K562 (cell line): ENCODE data around the gene PHF12. TPM values are rescaled to one million over a fixed set of nuclear protein-coding genes. Genes with fewer than 3 reads are reported as not detected.

Source experiments
- ATAC-seq: fragments of 200-7000 bp; cut with Tn5 transposase; 3 replicates; pipeline ENCODE4 v1.9.1; 2020; ENCODE audit warnings: moderate library complexity
- BruUV-seq: library from RNA; stranded (reverse); fragments of 400-500 nt; replicated peaks from 2 replicates; lab custom pipeline; 2021; lab: Mats Ljungman, UMichigan
- CTCF ChIA-PET: fragments of 300-600 bp; formaldehyde crosslinking; extraction: SDS; loops from one replicate; lab custom pipeline; 2021; ENCODE audit warnings: low intra/inter-chr PET ratio; lab: Yijun Ruan, JAX
- POLR2A ChIA-PET: fragments of 300-600, 350-650 bp; sonication (Branson Sonifier 250); formaldehyde crosslinking; extraction: SDS; loops from one replicate; lab custom pipeline; 2021; ENCODE audit warnings: antibody characterized with exemption, inconsistent platforms; lab: Yijun Ruan, JAX
- DNase-seq, 4 experiments: peaks; one replicate each; pipeline versions ENCODE4 v3.0.0 to v3.0.0-alpha.2; 2011 to 2018; ENCODE audit warnings: low spot score in 3 of 4, mixed read lengths in 3 of 4; ENCODE audit errors: extremely low read depth in 1 of 4
- FAIRE-seq: peaks from 2 replicates; lab custom pipeline; 2011; peaks lifted over from hg19 to GRCh38; lab: Jason Lieb, UNC
- H2AFZ ChIP-seq: 2 replicates; pipeline ENCODE4 v1.6.0; 2011; ENCODE audit warnings: low read depth, low read length, control low read depth, inconsistent platforms
- H3K27ac ChIP-seq: fragments of 200-600 bp; 3 replicates; pipeline ENCODE4 v1.8.0; 2011; ENCODE audit warnings: low read depth, mild to moderate bottlenecking, control low read depth, inconsistent platforms, low read length, moderate library complexity, mixed read lengths; ENCODE audit errors: extremely low read depth
- H3K27me3 ChIP-seq, 2 experiments: fragments of 300-600 bp in 1 of 2; 2 replicates in 1 of 2; 3 replicates in 1 of 2; pipeline versions ENCODE4 v1.6.0 to v1.8.0; 2011; ENCODE audit warnings: inconsistent platforms in 2 of 2, low read length in 2 of 2, mild to moderate bottlenecking in 1 of 2, mixed read lengths in 1 of 2, moderate library complexity in 1 of 2; ENCODE audit not compliant: control insufficient read depth in 2 of 2, insufficient read depth in 2 of 2
- H3K36me3 ChIP-seq: fragments of 300-600 bp; 3 replicates; pipeline ENCODE4 v1.8.0; 2011; ENCODE audit warnings: mild to moderate bottlenecking, low read length, inconsistent platforms; ENCODE audit not compliant: control insufficient read depth, insufficient read depth
- H3K4me1 ChIP-seq, 2 experiments: fragments of 200-600 bp in 1 of 2; replicated peaks in 1 of 2; 2 replicates in 1 of 2; 3 replicates in 1 of 2; pipeline versions ENCODE4 v1.5.1 to v1.8.0; 2011; ENCODE audit warnings: inconsistent platforms in 2 of 2, low read length in 2 of 2, mild to moderate bottlenecking in 1 of 2, mixed read lengths in 1 of 2, moderate library complexity in 1 of 2; ENCODE audit not compliant: control insufficient read depth in 2 of 2, insufficient read depth in 2 of 2
- H3K4me2 ChIP-seq: 2 replicates; pipeline ENCODE4 v1.6.1; 2011; ENCODE audit warnings: low read length, control low read depth, inconsistent platforms, mixed read lengths; ENCODE audit not compliant: insufficient read depth
- H3K4me3 ChIP-seq: fragments of 200-600 bp; sonication (generic), shearing (Covaris generic); 2 replicates; pipeline ENCODE4 v1.5.1; 2016; ENCODE audit warnings: control low read depth, inconsistent platforms
- H3K79me2 ChIP-seq: fragments of 200-600 bp; 3 replicates; pipeline ENCODE4 v1.8.0; 2011; ENCODE audit warnings: low read length, inconsistent platforms; ENCODE audit not compliant: control insufficient read depth, insufficient read depth
- H3K9ac ChIP-seq, 2 experiments: 2 replicates each; pipeline versions ENCODE4 v1.6.0 to v1.6.1; 2011; ENCODE audit warnings: low read depth in 2 of 2, low read length in 2 of 2, control low read depth in 1 of 2, inconsistent platforms in 1 of 2, mild to moderate bottlenecking in 1 of 2, mixed read lengths in 1 of 2; ENCODE audit not compliant: insufficient read depth in 1 of 2
- H3K9me1 ChIP-seq: one replicate; pipeline ENCODE4 v1.6.0; 2011; ENCODE audit warnings: inconsistent platforms, mild to moderate bottlenecking, low read length, moderate library complexity; ENCODE audit not compliant: control insufficient read depth, insufficient read depth
- H3K9me3 ChIP-seq: replicated peaks from 2 replicates; pipeline ENCODE4 v1.5.1; 2011; ENCODE audit warnings: low read depth, low read length, inconsistent platforms; ENCODE audit not compliant: control insufficient read depth, insufficient read depth
- H4K20me1 ChIP-seq: replicated peaks from 2 replicates; pipeline ENCODE4 v1.6.1; 2011; ENCODE audit warnings: low read length, inconsistent platforms, mixed read lengths; ENCODE audit not compliant: control insufficient read depth, insufficient read depth
- ARHGAP35 ChIP-seq: fragments of 450-650 bp; IDR thresholded peaks from 2 replicates; pipeline ENCODE4 v1.6.1; 2018; ENCODE audit not compliant: partially characterized antibody
- BDP1 ChIP-seq: IDR thresholded peaks from 3 replicates; pipeline ENCODE4 v1.6.1; 2011; ENCODE audit not compliant: insufficient read length, insufficient read depth
- BHLHE40 ChIP-seq: IDR thresholded peaks from 2 replicates; pipeline ENCODE4 v1.6.1; 2011; ENCODE audit warnings: low read length, improper control_type of control experiment
- FOS ChIP-seq: IDR thresholded peaks from 3 replicates; pipeline ENCODE4 v1.6.1; 2011; ENCODE audit not compliant: insufficient read length; ENCODE audit errors: extremely low read depth
- KDM1A ChIP-seq, 2 experiments: fragments of 450-650 bp; IDR thresholded peaks; 2 replicates each; pipeline ENCODE4 v1.6.1; 2016; ENCODE audit warnings: mild to moderate bottlenecking in 2 of 2
- KHSRP ChIP-seq: fragments of 450-650 bp; IDR thresholded peaks from 2 replicates; pipeline ENCODE4 v1.6.1; 2017
- MTF1 ChIP-seq: fragments of 250-450 bp; sonication (Bioruptor Pico); IDR thresholded peaks from 2 replicates; pipeline ENCODE4 v1.9.0; 2021; ENCODE audit warnings: moderate library complexity, mild to moderate bottlenecking, inconsistent platforms, borderline replicate concordance
- NCOA6 ChIP-seq: fragments of 450-650 bp; IDR thresholded peaks from 2 replicates; pipeline ENCODE4 v1.6.1; 2017; ENCODE audit warnings: mild to moderate bottlenecking
- POLR2G ChIP-seq: fragments of 200-400 bp; formaldehyde crosslinking; IDR thresholded peaks from 2 replicates; pipeline ENCODE4 v1.6.1; 2017; ENCODE audit warnings: low read depth, mild to moderate bottlenecking, antibody characterized with exemption, low read length, moderate library complexity
- POU5F1 ChIP-seq: fragments of 150-350 bp; IDR thresholded peaks from 2 replicates; pipeline ENCODE4 v1.6.1; 2014; ENCODE audit warnings: borderline replicate concordance, low read length, low read depth, mild to moderate bottlenecking; ENCODE audit not compliant: partially characterized antibody
- PRMT5 ChIP-seq: sonication (generic); formaldehyde crosslinking; IDR thresholded peaks from 2 replicates; pipeline ENCODE4 v1.5.0; 2020; ENCODE audit warnings: missing genetic modification reagents
- RAD51 ChIP-seq: fragments of 450-650 bp; IDR thresholded peaks from 2 replicates; pipeline ENCODE4 v1.7.1; 2016; ENCODE audit warnings: low read depth, mild to moderate bottlenecking, borderline replicate concordance
- RUNX1 ChIP-seq: sonication (generic); IDR thresholded peaks from 2 replicates; pipeline ENCODE4 v1.6.1; 2016; ENCODE audit warnings: antibody characterized with exemption, low read depth
- ZC3H8 ChIP-seq: fragments of 450-650 bp; IDR thresholded peaks from 2 replicates; pipeline ENCODE4 v1.6.1; 2017
- ZNF277 ChIP-seq: fragments of 250-450 bp; sonication (Bioruptor Pico); IDR thresholded peaks from 2 replicates; pipeline ENCODE4 v1.8.0; 2022; ENCODE audit warnings: inconsistent platforms, mild to moderate bottlenecking, moderate library complexity, borderline replicate concordance
- WGBS: fragments of 100-300 bp; shearing (Covaris generic); methylation state at CpG from one replicate; pipeline ENCODE4 v1.1.6; 2016; ENCODE audit warnings: low coverage, mixed read lengths; ENCODE audit not compliant: insufficient coverage; ENCODE audit errors: missing lambda C conversion rate; 5-methylcytosine and 5-hydroxymethylcytosine counted together
- in situ Hi-C: fragments of 300-500 bp; cut with MboI; formaldehyde crosslinking; loops from 4 replicates; pipeline ENCODE4 v1.15.0; 2018; ENCODE audit warnings: inconsistent platforms, mixed read lengths
- intact Hi-C: fragments of 100-400 bp; cut with micrococcal nuclease; formaldehyde crosslinking; loops from 2 replicates; pipeline ENCODE4 v1.14.2; 2022
- polyA plus RNA-seq, 8 experiments: library from polyadenylated mRNA; depleted of rRNA in 4 of 8; stranded (reverse) in 5 of 8; unstranded in 3 of 8; fragments of >200 nt; fragmentation: Nextera tagmentation in 2 of 8; fragmentation: Illumina TruSeq in 1 of 8; extraction: Ambion mirVana in 2 of 8; extraction: Trizol in 1 of 8; gene quantifications; 2 replicates each; pipeline versions ENCODE4 v1.2.1 to v1.2.3, GENCODE V29; 2011 to 2014; ENCODE audit warnings: inconsistent platforms in 1 of 8, missing spikeins in 1 of 8
- total RNA-seq, 7 experiments: library from RNA; depleted of rRNA in 6 of 7; stranded (reverse); fragments of >200 nt in 6 of 7; fragmentation: Illumina TruSeq in 2 of 7; extraction: Trizol in 2 of 7; gene quantifications; 2 replicates each; pipeline versions ENCODE4 v1.2.1 to v1.2.3, GENCODE V29; 2011 to 2021; ENCODE audit warnings: low replicate concordance in 1 of 7

Gene PHF12
- total and polyA plus RNA-seq, 9 of the 15 experiments (the other 6 are each of a cell fraction or from before 2014, with no cell fraction given) = 0.82 to 31.3 (median 13.5) TPM

DNA sequence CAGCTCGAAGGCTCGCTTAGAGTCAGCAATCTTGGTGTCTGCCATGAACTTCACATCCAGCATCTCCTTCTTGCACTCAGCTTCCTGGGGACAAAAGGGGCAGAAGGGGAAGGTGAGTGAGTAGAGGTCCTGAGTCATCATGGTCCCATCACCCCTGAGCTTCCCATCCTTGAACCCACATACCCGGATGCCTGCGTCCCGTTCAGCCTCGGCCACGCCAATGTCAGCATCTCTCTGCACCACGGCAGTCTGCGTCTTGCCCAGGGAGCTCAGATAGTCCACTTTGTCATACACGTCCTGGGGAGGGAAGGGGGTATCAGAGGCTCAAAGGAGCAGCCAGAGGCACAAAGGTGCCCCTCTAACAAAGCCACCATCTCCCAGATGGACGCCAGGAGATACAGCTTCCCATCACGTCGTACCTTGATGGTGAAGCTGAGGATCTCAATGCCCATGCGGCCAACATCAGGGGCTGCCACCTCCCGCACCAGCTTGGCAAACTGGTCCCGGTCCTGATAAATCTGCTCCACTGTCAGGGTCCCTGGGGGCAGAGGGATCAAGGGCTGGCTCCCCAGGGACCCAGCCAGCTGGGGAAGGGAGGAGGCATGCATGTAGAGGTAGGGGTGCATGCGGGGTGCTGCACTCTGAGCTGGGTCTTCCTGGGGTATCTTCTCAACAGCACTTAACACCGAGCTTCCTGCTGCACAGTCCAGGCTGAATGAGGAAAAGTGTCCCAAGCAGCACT is 69.0 kb downstream of the PHF12 start:
- H3K4me3 ChIP-seq = no peak overlapping the region
- 86% methylated on average over 18 of the region's 18 CpGs for WGBS
- ChIA-PET CTCF (no interaction called here), POLR2A (interaction anchor here (0.6 to 4.3 kb wide), 15 partner anchors 10 to 171 kb away, joined by 3 to 29 read pairs (median 3); partner anchors contain the start of gene PROCA1)
- H3K27me3 ChIP-seq = no peaks in the 10 kb centered on the region
- peaks cover 3% of the 10 kb centered on the region for H3K9me3 ChIP-seq
- intact Hi-C loops (no loop called here), in situ Hi-C loops (no loop called here)
- no peaks in the 10 kb centered on the region for H3K79me2 ChIP-seq
- peaks cover 13 to 47% of the 10 kb centered on the region in 2 experiments; a peak in 4 of 5 replicates for H3K4me1 ChIP-seq
- FAIRE-seq (no peak), ATAC-seq (no peak), DNase-seq (no peak)
- no peak overlapping the region for H3K4me2 ChIP-seq
- H3K9me1 ChIP-seq = no peaks in the 10 kb centered on the region
- H3K9ac ChIP-seq = peak overlapping the region in 1 of 2 experiments; percentile 86; a peak in 2 of 4 replicates
- H3K36me3 ChIP-seq = peaks cover 77% of the 10 kb centered on the region
- no peak overlapping the region for H2AFZ ChIP-seq
- no TSS peak for BruUV-seq
- H4K20me1 ChIP-seq = no peaks in the 10 kb centered on the region; the same call in 1 of the 2 replicates
- TF ChIP-seq POLR2G (0 out of 2 replicates have a peak, but pooled peaks have one; percentile 35), RUNX1 (no peak)
- no peak overlapping the region for H3K27ac ChIP-seq

GRCh38 chr17:28881533-28882056 is 69.7 kb downstream of the PHF12 start:
- H3K9me1 ChIP-seq = no peaks in the 10 kb centered on the region
- H3K27me3 ChIP-seq = no peaks in the 10 kb centered on the region
- ATAC-seq (no peak), DNase-seq (no peak), FAIRE-seq (no peak)
- H4K20me1 ChIP-seq = no peaks in the 10 kb centered on the region; the same call in 1 of the 2 replicates
- H3K27ac ChIP-seq = no peak overlapping the region
- H3K9me3 ChIP-seq = peaks cover 3% of the 10 kb centered on the region
- BruUV-seq = no TSS peak
- H3K36me3 ChIP-seq = peaks cover 77% of the 10 kb centered on the region
- no peak overlapping the region for H3K4me2 ChIP-seq
- H3K4me1 ChIP-seq = peaks cover 13 to 45% of the 10 kb centered on the region in 2 experiments; a peak in 4 of 5 replicates
- POLR2A ChIA-PET = interaction anchor here (0.6 to 4.3 kb wide), 12 partner anchors 10 to 170 kb away, joined by 3 to 29 read pairs (median 3); partner anchors contain the start of gene PROCA1
- intact Hi-C loops = no loop called here
- CTCF ChIA-PET = no interaction called here
- H2AFZ ChIP-seq = no peak overlapping the region
- no peak overlapping the region for H3K4me3 ChIP-seq
- in situ Hi-C loops = no loop called here
- no peaks in the 10 kb centered on the region for H3K79me2 ChIP-seq
- H3K9ac ChIP-seq = peak overlapping the region in 1 of 2 experiments; percentile 86; a peak in 2 of 4 replicates
- 81% methylated on average over 17 of the region's 17 CpGs for WGBS
- TF ChIP-seq POU5F1 = no peak
- TF ChIP-seq NCOA6 = no peak
- TF ChIP-seq RAD51 = no peak
- no peak for TF ChIP-seq ZC3H8
- no peak for TF ChIP-seq KDM1A (IDR thresholded peaks at IDR 0.05)
- no peak for TF ChIP-seq BHLHE40
- TF ChIP-seq BDP1 = no peak
- no peak for TF ChIP-seq MTF1 (CRISPR knock-in tag)
- no peak for TF ChIP-seq FOS
- TF ChIP-seq ARHGAP35 = no peak
- TF ChIP-seq PRMT5 (CRISPR knock-in tag) = no peak
- no peak for TF ChIP-seq ZNF277 (CRISPR knock-in tag)
- TF ChIP-seq KHSRP = no peak
